HL-60 (cell line): Measurements from ENCODE around the gene CACNA1C.

Source experiments
- DNase-seq, 2 experiments: peaks; one replicate each; pipeline ENCODE4 v3.0.0-alpha.2; 2010 to 2020; ENCODE audit warnings: low read depth in 1 of 2, low spot score in 1 of 2
- H3K27ac ChIP-seq: fragments of 250-450 bp; sonication (Bioruptor Pico); replicated peaks from 2 replicates; pipeline ENCODE4 v1.5.1; 2020; ENCODE audit warnings: mild to moderate bottlenecking, moderate library complexity
- H3K27me3 ChIP-seq: fragments of 250-450 bp; sonication (Bioruptor Pico); 2 replicates; pipeline ENCODE4 v1.5.1; 2021; ENCODE audit warnings: mild to moderate bottlenecking, moderate library complexity; ENCODE audit not compliant: insufficient read depth, poor library complexity, severe bottlenecking
- H3K4me3 ChIP-seq: replicated peaks from 2 replicates; pipeline ENCODE4 v1.5.1; 2011; ENCODE audit warnings: mild to moderate bottlenecking, control low read depth, low read length; ENCODE audit not compliant: insufficient read depth
- CTCF ChIP-seq: IDR thresholded peaks from one replicate; pipeline ENCODE4 v1.5.1; 2011; ENCODE audit warnings: low read length, control low read depth, inconsistent platforms; ENCODE audit not compliant: insufficient read depth
- GABPA ChIP-seq: IDR thresholded peaks from 2 replicates; pipeline ENCODE4 v1.6.1; 2012; ENCODE audit warnings: low read depth
- POLR2AphosphoS5 ChIP-seq: IDR thresholded peaks from 2 replicates; pipeline ENCODE4 v1.6.1; 2012; ENCODE audit warnings: low read depth
- REST ChIP-seq: IDR thresholded peaks from 2 replicates; pipeline ENCODE4 v1.6.1; 2012; ENCODE audit warnings: low read depth; ENCODE audit not compliant: insufficient replicate concordance
- SPI1 ChIP-seq: IDR thresholded peaks from 2 replicates; pipeline ENCODE4 v1.6.1; 2012; ENCODE audit warnings: low read depth, mild to moderate bottlenecking, borderline replicate concordance

Gene CACNA1C

GRCh38 chr12:2384533-2385351, 332.0 kb downstream of the CACNA1C start:
- no peak for DNase-seq

GRCh38 chr12:2385529-2385928, 332.7 kb downstream of the CACNA1C start:
- no peak for TF ChIP-seq GABPA
- no peak for TF ChIP-seq REST
- TF ChIP-seq CTCF = no peak
- TF ChIP-seq POLR2AphosphoS5 = no peak
- no peak for TF ChIP-seq SPI1
- Histone ChIP-seq H3K27me3 (no peaks in the 10 kb centered on the region), H3K4me3 (no peak overlapping the region), H3K27ac (no peak overlapping the region)
- no peak for DNase-seq

More at GRCh38 chr12:2384533-2385351, 332.0 kb downstream of the CACNA1C start:
- TF ChIP-seq GABPA = no peak
- no peak for TF ChIP-seq POLR2AphosphoS5
- TF ChIP-seq REST = no peak
- TF ChIP-seq SPI1 = no peak
- TF ChIP-seq CTCF = no peak
- Histone ChIP-seq H3K27ac (no peak overlapping the region), H3K27me3 (no peaks in the 10 kb centered on the region), H3K4me3 (no peak overlapping the region)

- H3K27me3 ChIP-seq = no peaks in the 10 kb centered on the region
- no peak overlapping the region for H3K4me3 ChIP-seq
- no peak for DNase-seq
- no peak overlapping the region for H3K27ac ChIP-seq
- no peak for TF ChIP-seq GABPA
- no peak for TF ChIP-seq SPI1
- no peak for TF ChIP-seq POLR2AphosphoS5
- no peak for TF ChIP-seq REST
- TF ChIP-seq CTCF = no peak
These were observed 333.8 kb downstream of the CACNA1C start for GRCh38 chr12:2386566-2386965.
